GM21367 (cell line): ENCODE results near the gene ACOD1.
"Not testable (repeated sequence)": the region's sequence is repeated elsewhere in the genome, so short reads cannot be mapped to it uniquely, and the experiment has no call there.

Source experiments
- ATAC-seq: cut with Tn5 transposase; IDR thresholded peaks from one replicate; pipeline ENCODE4 v1.9.1; 2021; ENCODE audit not compliant: unreplicated experiment

Gene ACOD1

GRCh38 chr13:76950101-76950500, 1.8 kb downstream of the ACOD1 start:
- ATAC-seq = no peak

GRCh38 chr13:76953968-76954367, 5.7 kb downstream of the ACOD1 start:
- no peak for ATAC-seq

GRCh38 chr13:76954538-76954937, 6.2 kb downstream of the ACOD1 start:
- ATAC-seq = no peak

GRCh38 chr13:76955193-76955592, 6.9 kb downstream of the ACOD1 start:
- no peak for ATAC-seq

GRCh38 chr13:76955661-76956060, 7.3 kb downstream of the ACOD1 start:
- ATAC-seq = no peak

GRCh38 chr13:76958841-76959432, 10.6 kb downstream of the ACOD1 start:
- no peak for ATAC-seq

GRCh38 chr13:76959734-76960133, 11.4 kb downstream of the ACOD1 start:
- not testable (repeated sequence) for ATAC-seq

- ATAC-seq = no peak
Measured at GRCh38 chr13:76965759-76966421, 17.6 kb downstream of the ACOD1 start.

- ATAC-seq = no peak
Measured at GRCh38 chr13:76967031-76967430, 18.7 kb downstream of the ACOD1 start.

GRCh38 chr13:76968041-76968440, 19.7 kb downstream of the ACOD1 start:
- no peak for ATAC-seq

GRCh38 chr13:76969488-76970365, 21.4 kb downstream of the ACOD1 start:
- no peak for ATAC-seq

- no peak for ATAC-seq
Measured at GRCh38 chr13:76971215-76971614, 22.9 kb downstream of the ACOD1 start.

GRCh38 chr13:76971851-76972829, 23.8 kb downstream of the ACOD1 start:
- no peak for ATAC-seq

- ATAC-seq = no peak
Measured at GRCh38 chr13:76973920-76974617, 25.8 kb downstream of the ACOD1 start.

- ATAC-seq = no peak
Measured at GRCh38 chr13:76974618-76974975, 26.3 kb downstream of the ACOD1 start.

GRCh38 chr13:76975863-76976262, 27.6 kb downstream of the ACOD1 start:
- ATAC-seq = no peak

- ATAC-seq = no peak
Measured at GRCh38 chr13:76976490-76976889, 28.2 kb downstream of the ACOD1 start.

- ATAC-seq = no peak
Measured at GRCh38 chr13:76976929-76977328, 28.6 kb downstream of the ACOD1 start.

GRCh38 chr13:76980075-76980718, 31.9 kb downstream of the ACOD1 start:
- ATAC-seq = peak; percentile 100

- no peak for ATAC-seq
Measured at GRCh38 chr13:76982061-76982460, 33.8 kb downstream of the ACOD1 start.
